Activated CD4-positive, alpha-beta T cell treated with anti-CD3 and anti-CD28 coated beads, Interleukin-2, amount 50 U/mL, for 48 hours (primary cell): ENCODE measurements around the gene KIFC1.

ENCODE experiments used
- DNase-seq, 2 experiments: peaks; one replicate each; pipeline ENCODE4 v3.0.0-alpha.2; 2020

Gene KIFC1

DNA sequence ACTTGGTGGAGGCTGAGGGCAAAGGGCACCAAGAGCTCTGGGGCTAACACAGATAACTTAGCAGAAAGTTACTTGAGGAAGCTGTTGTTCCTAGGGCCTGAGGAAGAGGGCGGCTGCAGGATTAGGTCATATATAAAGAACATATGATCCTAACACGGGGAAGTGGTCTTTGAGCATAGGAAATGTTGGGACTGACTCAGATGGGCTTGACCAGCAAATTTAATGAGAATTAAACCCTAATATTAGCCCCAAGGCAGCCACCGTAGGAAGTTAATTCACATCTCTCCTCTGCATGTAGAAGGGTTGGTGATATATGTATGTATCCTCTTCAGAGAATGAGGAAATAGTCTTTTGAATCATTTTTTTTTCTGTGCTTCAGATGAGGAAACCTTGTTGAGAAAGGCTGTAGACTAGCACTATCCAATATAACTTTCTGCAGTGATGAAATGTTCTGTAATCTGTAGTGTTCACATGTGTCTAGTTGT is 53.5 kb downstream of the KIFC1 start:
- DNase-seq = no peak

DNA sequence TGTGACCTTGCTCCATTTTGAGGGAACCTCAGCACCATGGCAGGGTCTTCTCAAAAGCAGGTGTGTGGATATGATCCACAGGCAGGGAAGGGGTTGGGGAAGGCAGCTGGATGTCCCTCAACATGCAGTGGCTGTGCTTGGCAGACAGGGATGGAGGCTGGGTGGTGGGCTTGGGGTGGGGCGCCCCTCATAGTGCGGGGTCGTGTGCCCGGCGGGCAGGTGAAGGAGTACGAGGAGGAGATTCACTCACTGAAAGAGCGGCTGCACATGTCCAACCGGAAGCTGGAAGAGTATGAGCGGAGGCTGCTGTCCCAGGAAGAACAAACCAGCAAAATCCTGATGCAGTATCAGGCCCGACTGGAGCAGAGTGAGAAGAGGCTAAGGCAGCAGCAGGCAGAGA is 54.7 kb downstream of the KIFC1 start:
- no peak for DNase-seq

DNA sequence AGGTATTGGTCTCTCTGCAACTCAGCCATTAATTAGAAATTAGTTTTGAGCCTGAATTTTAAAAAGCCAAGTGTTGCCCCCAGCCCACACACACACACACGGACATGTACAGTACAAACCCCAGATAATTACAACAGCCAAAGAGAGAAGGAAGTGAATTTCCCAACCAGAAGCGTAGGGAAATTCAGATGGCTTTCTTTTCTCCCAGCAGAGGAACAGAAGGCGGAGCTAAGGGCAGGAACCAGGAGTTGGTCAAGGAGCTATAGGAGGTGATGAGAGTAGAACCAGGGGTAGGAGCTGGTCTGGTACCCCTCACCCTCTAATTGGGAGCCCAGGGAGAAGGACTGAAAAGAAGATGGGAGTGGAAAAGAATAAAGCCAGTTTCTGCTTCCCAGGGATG is 58.8 kb downstream of the KIFC1 start:
- DNase-seq = no peak

DNA sequence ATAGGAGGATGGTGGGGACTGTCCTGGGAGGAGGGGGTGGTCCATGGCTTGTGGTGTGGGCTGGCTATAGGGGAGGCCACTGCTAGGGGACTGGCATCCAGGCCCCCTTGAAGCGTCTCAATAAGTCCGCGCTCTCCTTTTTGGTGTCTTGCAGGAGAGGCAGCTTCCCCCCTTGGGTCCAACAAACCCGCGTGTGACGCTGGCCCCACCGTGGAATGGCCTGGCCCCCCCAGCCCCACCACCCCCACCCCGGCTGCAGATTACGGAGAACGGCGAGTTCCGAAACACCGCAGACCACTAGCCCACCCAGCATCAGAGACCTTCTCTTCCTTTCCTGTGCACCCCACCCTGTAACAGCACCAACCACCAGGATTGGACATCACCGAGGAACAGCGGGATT is 60.0 kb downstream of the KIFC1 start:
- no peak for DNase-seq

DNA sequence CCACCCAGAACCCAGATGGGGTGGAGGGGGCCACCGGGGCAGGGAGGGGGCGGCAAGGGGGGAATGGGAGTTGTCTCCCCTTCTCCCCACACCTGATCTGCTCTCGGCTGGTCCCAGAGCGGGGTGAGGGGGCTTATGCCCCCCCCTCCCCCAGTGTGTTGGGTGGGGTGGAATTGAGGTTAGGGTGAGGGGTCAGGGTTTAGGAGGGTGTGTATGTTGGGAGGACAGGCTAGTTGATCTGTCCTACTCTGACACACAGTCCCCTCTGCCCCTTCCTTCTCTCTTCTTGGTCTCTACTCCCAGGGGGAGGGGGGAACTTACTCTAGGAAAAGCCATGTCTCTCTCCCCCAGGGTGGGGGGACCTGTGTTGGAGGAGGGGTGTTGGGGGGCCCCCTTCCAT is 60.9 kb downstream of the KIFC1 start:
- no peak for DNase-seq

DNA sequence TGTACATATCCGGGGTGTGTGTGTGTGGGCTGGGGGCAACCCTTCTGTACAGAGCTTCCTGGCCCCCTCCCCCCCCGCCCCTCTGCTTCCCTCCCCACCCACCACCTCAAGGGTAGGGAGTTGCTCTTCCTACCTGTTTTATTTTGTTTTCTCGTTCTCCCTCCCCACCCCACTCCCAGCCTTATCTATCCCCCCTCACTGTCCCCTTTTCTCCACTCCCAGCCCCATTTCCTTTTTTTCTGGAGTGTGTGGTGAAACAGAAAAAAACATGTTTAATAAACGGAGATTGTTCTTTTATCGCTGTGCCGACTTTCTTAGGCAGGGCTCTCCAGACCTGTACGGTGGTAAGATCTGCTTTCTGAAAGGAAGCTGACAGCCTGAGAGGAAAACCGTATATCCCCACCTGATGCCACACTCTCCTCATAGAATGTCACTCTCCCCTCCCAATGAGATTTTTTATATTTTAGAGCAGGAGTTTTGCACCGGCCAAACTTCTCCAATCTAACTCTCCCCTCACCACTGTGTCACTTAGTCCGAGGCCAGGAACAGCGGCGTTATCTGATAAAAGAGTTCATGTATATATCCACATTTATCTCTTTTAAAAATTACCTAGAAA is 61.9 kb downstream of the KIFC1 start:
- no peak for DNase-seq

DNA sequence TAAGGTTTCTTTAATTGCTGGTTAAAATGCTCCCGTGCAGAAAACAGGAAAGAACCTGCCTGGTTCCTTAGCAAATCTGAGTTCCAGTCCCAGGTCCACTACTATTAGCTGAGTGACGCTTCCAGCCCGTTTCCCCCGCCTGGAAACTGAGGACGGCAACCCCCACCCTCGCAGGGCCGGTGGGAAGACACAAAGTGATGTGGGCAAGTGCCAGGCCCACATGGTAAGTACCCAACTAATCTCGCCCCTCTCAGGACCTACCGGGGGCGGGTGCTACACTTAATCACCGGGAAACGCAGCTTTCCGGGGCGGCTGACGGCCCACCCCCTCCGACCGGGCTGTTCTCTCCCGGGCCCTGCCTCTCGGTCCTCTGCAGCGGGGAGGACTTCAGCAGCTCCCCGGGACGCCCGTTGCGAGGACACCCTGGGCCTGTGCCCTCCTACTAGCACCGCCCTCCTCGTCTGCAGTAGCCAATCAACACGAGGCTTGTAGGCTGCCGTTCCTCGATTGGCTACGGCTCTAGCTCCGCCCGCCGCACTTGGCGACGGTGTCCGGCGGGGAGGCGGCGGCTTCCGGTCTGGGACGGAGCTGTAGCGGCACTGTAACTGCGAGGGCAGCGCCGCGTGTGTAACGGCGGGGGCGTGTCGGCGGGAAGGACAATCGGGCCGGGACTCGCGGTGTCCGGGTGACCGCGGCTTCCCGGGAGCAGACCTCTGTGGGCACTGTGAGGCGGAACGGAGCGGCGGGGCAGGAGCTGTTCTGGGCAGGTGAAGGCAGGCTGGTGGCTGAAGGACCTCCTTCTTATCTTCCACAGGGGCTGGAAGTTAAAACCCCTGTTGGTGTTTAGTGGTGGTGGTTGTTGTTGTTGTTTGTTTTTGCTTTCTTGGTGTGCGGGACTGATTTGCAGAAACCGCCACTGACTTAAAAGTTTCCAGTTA is 62.7 kb downstream of the KIFC1 start, which contains the start of gene ZBTB9:
Gene ZBTB9, plus strand, starts transcription at position 568 of the 938 bp plus-strand sequence. CDS start 525 bp downstream, outside the sequence.
- peak; percentile 93 to 96 for DNase-seq

DNA sequence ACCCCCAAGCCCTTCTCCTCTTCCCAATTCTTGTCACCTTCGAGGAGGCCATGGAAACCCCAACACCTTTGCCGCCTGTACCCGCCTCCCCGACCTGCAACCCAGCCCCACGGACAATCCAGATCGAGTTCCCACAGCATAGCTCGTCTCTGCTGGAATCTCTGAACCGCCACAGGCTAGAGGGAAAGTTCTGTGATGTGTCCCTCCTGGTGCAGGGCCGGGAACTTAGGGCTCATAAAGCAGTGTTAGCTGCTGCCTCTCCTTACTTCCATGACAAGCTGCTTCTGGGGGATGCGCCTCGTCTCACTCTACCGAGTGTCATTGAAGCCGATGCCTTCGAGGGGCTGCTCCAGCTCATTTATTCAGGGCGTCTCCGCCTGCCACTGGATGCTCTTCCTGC is 63.4 kb downstream of the KIFC1 start:
- DNase-seq = no peak

DNA sequence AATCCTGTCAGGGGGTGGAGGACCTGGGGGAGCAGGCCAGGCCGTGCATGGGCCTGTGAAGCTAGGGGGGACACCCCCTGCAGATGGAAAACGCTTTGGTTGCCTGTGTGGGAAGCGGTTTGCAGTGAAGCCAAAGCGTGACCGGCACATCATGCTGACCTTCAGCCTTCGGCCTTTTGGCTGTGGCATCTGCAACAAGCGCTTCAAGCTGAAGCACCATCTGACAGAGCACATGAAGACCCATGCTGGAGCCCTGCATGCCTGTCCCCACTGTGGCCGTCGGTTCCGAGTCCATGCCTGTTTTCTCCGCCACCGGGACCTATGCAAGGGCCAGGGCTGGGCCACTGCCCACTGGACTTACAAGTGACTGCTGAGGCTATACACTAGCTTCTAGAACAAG is 64.5 kb downstream of the KIFC1 start:
- DNase-seq = no peak

DNA sequence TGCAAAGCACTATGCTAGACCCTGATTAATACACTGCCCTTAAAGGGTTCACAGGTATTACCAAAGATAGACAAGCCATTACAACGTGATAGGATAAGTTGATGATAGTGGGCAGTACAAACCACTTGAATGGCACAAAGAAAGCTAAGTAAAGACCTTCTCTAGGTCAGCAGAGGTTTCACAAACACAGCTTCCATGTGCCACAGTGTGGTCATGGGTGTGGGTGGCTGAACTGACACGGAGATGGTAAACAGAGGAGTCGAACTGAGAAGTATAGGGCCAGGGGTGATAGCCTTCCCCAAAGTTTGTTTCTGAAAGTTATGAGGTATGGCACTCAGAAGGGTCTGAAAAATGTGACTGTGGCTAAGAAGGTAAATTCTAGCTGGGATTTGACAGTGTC is 67.1 kb downstream of the KIFC1 start:
- no peak for DNase-seq

DNA sequence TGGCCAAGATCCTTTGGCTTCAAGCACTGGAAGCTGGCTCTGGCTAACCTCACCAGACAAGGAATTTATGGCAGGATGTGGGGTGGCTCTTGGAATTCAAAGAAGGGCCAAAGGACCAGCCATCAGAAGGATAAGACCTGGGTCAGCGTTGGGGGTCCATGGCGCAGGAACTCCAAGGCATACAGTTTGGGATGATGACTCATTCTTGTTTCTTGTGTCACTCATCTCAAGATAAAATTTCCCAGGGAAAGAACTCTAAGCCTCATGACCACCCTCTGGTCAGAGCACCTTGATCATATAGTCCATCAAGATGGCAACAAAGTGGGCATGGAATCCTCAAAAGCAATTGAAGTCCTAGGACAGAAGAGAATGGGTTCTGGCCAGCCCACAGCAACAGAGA is 67.6 kb downstream of the KIFC1 start:
- DNase-seq = no peak
